MM.1S (cell line): ENCODE data around the gene GFRA1.

ENCODE experiments used
- DNase-seq: peaks from one replicate; pipeline ENCODE4 v3.0.0-alpha.2; 2015
- H2AFZ ChIP-seq: fragments of 300-600 bp; sonication (generic); 2 replicates; pipeline ENCODE4 v1.6.0; 2016; ENCODE audit warnings: antibody characterized with exemption, low read length
- H3F3A ChIP-seq: fragments of 300-600 bp; sonication (generic); 2 replicates; pipeline ENCODE4 v1.6.1; 2016; ENCODE audit warnings: mild to moderate bottlenecking, antibody characterized with exemption, low read length, moderate library complexity, mixed read lengths; ENCODE audit not compliant: insufficient read depth
- H3K27ac ChIP-seq: fragments of 300-600 bp; sonication (generic); 2 replicates; pipeline ENCODE4 v1.5.1; 2016; ENCODE audit warnings: mild to moderate bottlenecking, low read length
- H3K27me3 ChIP-seq: fragments of 300-600 bp; sonication (generic); replicated peaks from 2 replicates; pipeline ENCODE4 v1.6.0; 2016; ENCODE audit warnings: low read length; ENCODE audit not compliant: insufficient read depth
- H3K36me3 ChIP-seq: fragments of 300-600 bp; sonication (generic); replicated peaks from 2 replicates; pipeline ENCODE4 v1.6.1; 2016; ENCODE audit warnings: mild to moderate bottlenecking, low read length, mixed read lengths; ENCODE audit not compliant: insufficient read depth
- H3K4me1 ChIP-seq: fragments of 300-600 bp; sonication (generic); 2 replicates; pipeline ENCODE4 v1.6.1; 2016; ENCODE audit warnings: low read length, mixed read lengths
- H3K4me2 ChIP-seq: fragments of 300-600 bp; sonication (generic); 2 replicates; pipeline ENCODE4 v1.6.0; 2016; ENCODE audit warnings: low read depth, low read length
- H3K4me3 ChIP-seq: fragments of 300-600 bp; sonication (generic); 2 replicates; pipeline ENCODE4 v1.5.1; 2016; ENCODE audit warnings: low read length, mixed read lengths
- H3K79me2 ChIP-seq: fragments of 300-600 bp; sonication (generic); 2 replicates; pipeline ENCODE4 v1.6.1; 2016; ENCODE audit warnings: mixed run types, low read length, mixed read lengths
- H3K9ac ChIP-seq: fragments of 300-600 bp; sonication (generic); 2 replicates; pipeline ENCODE4 v1.6.1; 2016; ENCODE audit warnings: low read length, mixed read lengths
- H3K9me2 ChIP-seq: fragments of 300-600 bp; sonication (generic); replicated peaks from 2 replicates; pipeline ENCODE4 v1.6.1; 2016; ENCODE audit warnings: mild to moderate bottlenecking, low read length, mixed read lengths; ENCODE audit not compliant: insufficient read depth
- H3K9me3 ChIP-seq: fragments of 300-600 bp; sonication (generic); replicated peaks from 2 replicates; pipeline ENCODE4 v1.6.1; 2016; ENCODE audit warnings: mild to moderate bottlenecking, low read length, mixed read lengths; ENCODE audit not compliant: insufficient read depth
- H4K20me1 ChIP-seq: fragments of 300-600 bp; sonication (generic); 2 replicates; pipeline ENCODE4 v1.6.1; 2016; ENCODE audit warnings: mild to moderate bottlenecking, low read length, moderate library complexity, mixed read lengths; ENCODE audit not compliant: insufficient read depth
- EZH2 ChIP-seq: fragments of 300-600 bp; sonication (generic); optimal IDR thresholded peaks from 2 replicates; pipeline ENCODE3; 2017; ENCODE audit warnings: low read depth, mild to moderate bottlenecking, antibody characterized with exemption, low read length, mixed read lengths
- EZH2phosphoT487 ChIP-seq: fragments of 300-600 bp; sonication (generic); IDR thresholded peaks from 2 replicates; pipeline ENCODE4 v1.6.1; 2018; ENCODE audit warnings: antibody characterized with exemption, low read length
- TF ChIP-seq, protein P1 (sequence below): fragments of 300-600 bp; sonication (generic); IDR thresholded peaks from 2 replicates; pipeline ENCODE4 v1.5.1; 2016; ENCODE audit warnings: antibody characterized with exemption, low read length, mixed read lengths

Gene GFRA1

DNA sequence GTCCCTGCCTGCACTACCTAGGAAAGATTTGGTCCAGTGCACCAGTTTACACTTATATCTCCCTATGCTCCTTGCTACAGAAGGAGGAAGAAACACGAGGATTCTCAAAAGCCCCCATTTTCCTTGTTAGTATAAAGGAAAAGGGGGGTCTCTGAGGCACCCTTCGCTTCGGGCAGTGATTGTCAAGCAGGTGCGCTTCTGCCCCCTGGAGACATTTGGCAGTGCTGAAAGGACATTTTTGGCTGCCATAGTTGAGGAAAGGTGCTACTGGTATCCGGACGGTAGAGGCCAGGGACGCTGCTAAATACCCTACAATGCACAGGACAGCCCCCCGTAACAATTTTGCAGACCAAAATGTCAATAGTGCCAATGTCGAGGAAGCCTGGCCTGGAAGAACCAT lies 193.7 kb downstream of the GFRA1 start:
- H3K4me2 ChIP-seq: no peak overlapping the region
- no peak overlapping the region for H3K9ac ChIP-seq
- no peaks in the 10 kb centered on the region for H3K27me3 ChIP-seq
- H3F3A ChIP-seq: no peaks in the 10 kb centered on the region
- no peak overlapping the region for H3K4me3 ChIP-seq
- no peaks in the 10 kb centered on the region for H4K20me1 ChIP-seq
- H3K36me3 ChIP-seq: no peaks in the 10 kb centered on the region
- TF ChIP-seq, protein P1, sequence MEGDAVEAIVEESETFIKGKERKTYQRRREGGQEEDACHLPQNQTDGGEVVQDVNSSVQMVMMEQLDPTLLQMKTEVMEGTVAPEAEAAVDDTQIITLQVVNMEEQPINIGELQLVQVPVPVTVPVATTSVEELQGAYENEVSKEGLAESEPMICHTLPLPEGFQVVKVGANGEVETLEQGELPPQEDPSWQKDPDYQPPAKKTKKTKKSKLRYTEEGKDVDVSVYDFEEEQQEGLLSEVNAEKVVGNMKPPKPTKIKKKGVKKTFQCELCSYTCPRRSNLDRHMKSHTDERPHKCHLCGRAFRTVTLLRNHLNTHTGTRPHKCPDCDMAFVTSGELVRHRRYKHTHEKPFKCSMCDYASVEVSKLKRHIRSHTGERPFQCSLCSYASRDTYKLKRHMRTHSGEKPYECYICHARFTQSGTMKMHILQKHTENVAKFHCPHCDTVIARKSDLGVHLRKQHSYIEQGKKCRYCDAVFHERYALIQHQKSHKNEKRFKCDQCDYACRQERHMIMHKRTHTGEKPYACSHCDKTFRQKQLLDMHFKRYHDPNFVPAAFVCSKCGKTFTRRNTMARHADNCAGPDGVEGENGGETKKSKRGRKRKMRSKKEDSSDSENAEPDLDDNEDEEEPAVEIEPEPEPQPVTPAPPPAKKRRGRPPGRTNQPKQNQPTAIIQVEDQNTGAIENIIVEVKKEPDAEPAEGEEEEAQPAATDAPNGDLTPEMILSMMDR: no peak
- TF ChIP-seq EZH2phosphoT487 (no peak), EZH2 (no peak)
- H2AFZ ChIP-seq: no peak overlapping the region
- no peaks in the 10 kb centered on the region for H3K9me2 ChIP-seq
- H3K4me1 ChIP-seq: no peaks in the 10 kb centered on the region
- H3K9me3 ChIP-seq: no peaks in the 10 kb centered on the region
- H3K27ac ChIP-seq: no peak overlapping the region
- H3K79me2 ChIP-seq: no peaks in the 10 kb centered on the region
- DNase-seq: no peak

DNA sequence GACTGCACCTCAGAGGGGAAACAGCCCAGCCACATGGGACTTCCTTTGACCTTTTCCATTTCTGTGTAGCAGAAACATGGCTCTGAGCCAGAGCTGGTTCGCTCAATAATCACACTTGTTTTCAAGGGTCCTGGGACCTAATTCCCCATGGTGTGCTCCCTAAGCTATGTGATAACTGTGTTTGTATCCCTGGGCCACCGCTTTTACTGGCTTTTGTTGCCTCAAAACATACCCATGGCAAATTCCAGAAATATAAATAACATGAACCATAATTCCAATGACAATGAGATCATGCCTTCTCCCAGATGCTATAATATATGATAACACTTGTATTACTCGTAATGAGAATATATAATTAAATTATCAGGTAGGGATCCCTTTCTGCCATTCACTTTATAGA lies 196.4 kb downstream of the GFRA1 start:
- no peak for DNase-seq
- Histone ChIP-seq H3K27ac (no peak overlapping the region), H3K4me2 (no peak overlapping the region), H3K36me3 (no peaks in the 10 kb centered on the region), H3K9me3 (no peaks in the 10 kb centered on the region), H4K20me1 (no peaks in the 10 kb centered on the region), H3K4me1 (no peaks in the 10 kb centered on the region), H2AFZ (no peak overlapping the region), H3K4me3 (no peak overlapping the region), H3K9ac (no peak overlapping the region), H3K79me2 (no peaks in the 10 kb centered on the region), H3F3A (no peaks in the 10 kb centered on the region), H3K27me3 (no peaks in the 10 kb centered on the region), H3K9me2 (no peaks in the 10 kb centered on the region)
- TF ChIP-seq EZH2: no peak
- no peak for TF ChIP-seq EZH2phosphoT487
- TF ChIP-seq, protein P1: no peak

DNA sequence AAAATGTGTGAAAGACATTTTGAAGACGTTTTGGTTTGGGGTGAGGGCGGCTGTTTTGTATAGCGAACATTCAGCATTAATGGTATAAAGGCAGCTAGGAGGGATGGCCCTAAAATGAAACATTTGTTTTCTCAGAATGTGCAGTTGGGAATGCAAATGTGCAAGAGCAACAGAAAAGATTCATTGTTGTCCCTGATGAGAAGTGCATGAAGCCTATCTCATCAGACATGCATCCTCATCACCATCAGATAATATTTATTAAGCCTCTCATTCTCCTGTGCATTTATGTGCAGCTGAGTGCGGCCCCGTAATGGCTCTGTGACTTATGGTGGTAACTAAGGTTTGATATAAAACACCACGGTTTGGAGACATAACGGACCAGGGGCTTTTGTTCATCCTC lies 199.5 kb downstream of the GFRA1 start:
- H3K4me2 ChIP-seq: no peak overlapping the region
- H3K9me3 ChIP-seq: no peaks in the 10 kb centered on the region
- no peaks in the 10 kb centered on the region for H3K4me1 ChIP-seq
- no peak overlapping the region for H3K27ac ChIP-seq
- no peaks in the 10 kb centered on the region for H3K9me2 ChIP-seq
- H3K27me3 ChIP-seq: no peaks in the 10 kb centered on the region
- H3F3A ChIP-seq: no peaks in the 10 kb centered on the region
- no peaks in the 10 kb centered on the region for H3K36me3 ChIP-seq
- no peak overlapping the region for H3K9ac ChIP-seq
- H2AFZ ChIP-seq: no peak overlapping the region
- H4K20me1 ChIP-seq: no peaks in the 10 kb centered on the region
- TF ChIP-seq, protein P1: no peak
- TF ChIP-seq EZH2: no peak
- TF ChIP-seq EZH2phosphoT487: no peak
- no peak for DNase-seq
- no peaks in the 10 kb centered on the region for H3K79me2 ChIP-seq
- no peak overlapping the region for H3K4me3 ChIP-seq
